Keratinocyte (primary cell): ENCODE data around the gene EXD3.

Experiments
- CTCF ChIP-seq, 3 experiments: IDR thresholded peaks in 1 of 3; conservative IDR thresholded peaks in 1 of 3; optimal IDR thresholded peaks in 1 of 3; 2 replicates in 2 of 3; 3 replicates in 1 of 3; pipeline versions ENCODE3 to v1.5.1; 2011; ENCODE audit warnings: low read length in 3 of 3, mild to moderate bottlenecking in 3 of 3, moderate library complexity in 2 of 3, control low read depth in 1 of 3, inconsistent platforms in 1 of 3; ENCODE audit not compliant: insufficient read depth in 2 of 3; ENCODE audit errors: extremely low read depth in 1 of 3
- EZH2 ChIP-seq: IDR thresholded peaks from one replicate; pipeline ENCODE4 v1.6.1; 2012; ENCODE audit warnings: inconsistent platforms, mild to moderate bottlenecking, low read length, moderate library complexity

GRCh38 chr9:137411645-137412380, 11.1 kb downstream of the EXD3 start:
- TF ChIP-seq CTCF (optimal IDR thresholded peaks at IDR 0.05 in 1 of 3, IDR thresholded peaks at IDR 0.05 in 1 of 3, conservative IDR thresholded peaks at IDR 0.05 in 1 of 3; ENCODE audit: extremely low read depth in 1 of 3, insufficient read depth in 2 of 3, low read length in 3 of 3) (no peak), EZH2 (no peak)
